Ishikawa (cell line): ENCODE data around the gene VAV3.

Experiments used
- CEBPB ChIP-seq: IDR thresholded peaks from 2 replicates; pipeline ENCODE4 v1.6.1; 2012
- EGR1 ChIP-seq: IDR thresholded peaks from 2 replicates; pipeline ENCODE4 v1.6.1; 2012
- EP300 ChIP-seq: IDR thresholded peaks from 2 replicates; pipeline ENCODE4 v1.6.1; 2012; ENCODE audit warnings: borderline replicate concordance
- FOXM1 ChIP-seq: IDR thresholded peaks from 2 replicates; pipeline ENCODE4 v1.6.1; 2012; ENCODE audit warnings: low read depth, borderline replicate concordance
- NFIC ChIP-seq: IDR thresholded peaks from 2 replicates; pipeline ENCODE4 v1.6.1; 2012
- RAD21 ChIP-seq: IDR thresholded peaks from 2 replicates; pipeline ENCODE4 v1.6.1; 2012; ENCODE audit warnings: low read depth
- TAF1 ChIP-seq: IDR thresholded peaks from 2 replicates; pipeline ENCODE4 v1.6.1; 2012; ENCODE audit warnings: low read depth, mild to moderate bottlenecking
- TCF12 ChIP-seq: IDR thresholded peaks from 2 replicates; pipeline ENCODE4 v1.6.1; 2012; ENCODE audit warnings: low read depth
- TEAD4 ChIP-seq: IDR thresholded peaks from 2 replicates; pipeline ENCODE4 v1.6.1; 2012
- YY1 ChIP-seq: IDR thresholded peaks from 2 replicates; pipeline ENCODE4 v1.6.1; 2012; ENCODE audit warnings: low read depth
- ZBTB7A ChIP-seq: IDR thresholded peaks from 2 replicates; pipeline ENCODE4 v1.6.1; 2012; ENCODE audit warnings: low read depth
- TF ChIP-seq, protein P1 (sequence below): IDR thresholded peaks from 2 replicates; pipeline ENCODE4 v1.6.1; 2012
- TF ChIP-seq, protein P2 (sequence below): IDR thresholded peaks from 2 replicates; pipeline ENCODE4 v1.6.1; 2012; ENCODE audit warnings: low read depth, mild to moderate bottlenecking

DNA sequence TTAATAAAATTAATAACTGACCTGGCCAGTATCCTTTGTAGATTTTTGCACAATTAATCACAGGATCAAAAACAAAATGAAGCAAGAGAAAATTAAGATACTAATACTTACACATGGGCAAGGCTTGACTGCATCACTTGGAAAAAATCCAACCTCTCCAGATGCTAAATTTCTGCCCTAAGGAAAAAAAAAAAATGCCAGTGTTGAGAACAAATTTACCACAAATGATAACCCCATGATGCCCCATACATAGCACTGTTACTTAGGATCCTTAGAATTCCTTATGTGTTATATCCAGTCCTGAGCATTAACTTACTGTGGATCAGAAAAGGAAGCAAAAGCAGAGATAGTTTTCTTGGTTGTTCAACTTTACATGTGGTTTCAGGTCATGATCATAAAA, 347.5 kb downstream of the VAV3 start:
- TF ChIP-seq, protein P1, sequence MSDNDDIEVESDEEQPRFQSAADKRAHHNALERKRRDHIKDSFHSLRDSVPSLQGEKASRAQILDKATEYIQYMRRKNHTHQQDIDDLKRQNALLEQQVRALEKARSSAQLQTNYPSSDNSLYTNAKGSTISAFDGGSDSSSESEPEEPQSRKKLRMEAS = no peak
- TF ChIP-seq RAD21 (no peak), ZBTB7A (no peak), EP300 (no peak), YY1 (no peak), TEAD4 (no peak), EGR1 (no peak), TCF12 (no peak), TAF1 (no peak), CEBPB (no peak), FOXM1 (no peak), NFIC (no peak)
- TF ChIP-seq, protein P2, sequence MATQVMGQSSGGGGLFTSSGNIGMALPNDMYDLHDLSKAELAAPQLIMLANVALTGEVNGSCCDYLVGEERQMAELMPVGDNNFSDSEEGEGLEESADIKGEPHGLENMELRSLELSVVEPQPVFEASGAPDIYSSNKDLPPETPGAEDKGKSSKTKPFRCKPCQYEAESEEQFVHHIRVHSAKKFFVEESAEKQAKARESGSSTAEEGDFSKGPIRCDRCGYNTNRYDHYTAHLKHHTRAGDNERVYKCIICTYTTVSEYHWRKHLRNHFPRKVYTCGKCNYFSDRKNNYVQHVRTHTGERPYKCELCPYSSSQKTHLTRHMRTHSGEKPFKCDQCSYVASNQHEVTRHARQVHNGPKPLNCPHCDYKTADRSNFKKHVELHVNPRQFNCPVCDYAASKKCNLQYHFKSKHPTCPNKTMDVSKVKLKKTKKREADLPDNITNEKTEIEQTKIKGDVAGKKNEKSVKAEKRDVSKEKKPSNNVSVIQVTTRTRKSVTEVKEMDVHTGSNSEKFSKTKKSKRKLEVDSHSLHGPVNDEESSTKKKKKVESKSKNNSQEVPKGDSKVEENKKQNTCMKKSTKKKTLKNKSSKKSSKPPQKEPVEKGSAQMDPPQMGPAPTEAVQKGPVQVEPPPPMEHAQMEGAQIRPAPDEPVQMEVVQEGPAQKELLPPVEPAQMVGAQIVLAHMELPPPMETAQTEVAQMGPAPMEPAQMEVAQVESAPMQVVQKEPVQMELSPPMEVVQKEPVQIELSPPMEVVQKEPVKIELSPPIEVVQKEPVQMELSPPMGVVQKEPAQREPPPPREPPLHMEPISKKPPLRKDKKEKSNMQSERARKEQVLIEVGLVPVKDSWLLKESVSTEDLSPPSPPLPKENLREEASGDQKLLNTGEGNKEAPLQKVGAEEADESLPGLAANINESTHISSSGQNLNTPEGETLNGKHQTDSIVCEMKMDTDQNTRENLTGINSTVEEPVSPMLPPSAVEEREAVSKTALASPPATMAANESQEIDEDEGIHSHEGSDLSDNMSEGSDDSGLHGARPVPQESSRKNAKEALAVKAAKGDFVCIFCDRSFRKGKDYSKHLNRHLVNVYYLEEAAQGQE = no peak
